Measurements from ENCODE around the gene DNAJB13. TPM values are rescaled to one million over a fixed set of nuclear protein-coding genes. Genes with fewer than 3 reads are reported as not detected.

The DNAJB13 gene
- total RNA-seq, 2 experiments from 2014 or later: 0.47 TPM; not detected in 1

- Mint-ChIP-seq H3K27me3 (no peaks in the 10 kb centered on the region), H3K27ac (peak overlapping the region; percentile 67), H3K36me3 (peaks cover 15% of the 10 kb centered on the region), H3K4me1 (peaks cover 39% of the 10 kb centered on the region), H3K9me3 (no peaks in the 10 kb centered on the region), H3K4me3 (no peak overlapping the region)
- DNase-seq (no peak), ATAC-seq (ENCODE audit: low read depth) (no peak)
- POLR2A ChIA-PET: interaction anchor here (1.2 to 4.8 kb wide), 2 partner anchors 19 to 22 kb away, joined by 3 to 56 read pairs; partner anchors contain the start of gene UCP2
Observed at GRCh38 chr11:74001822-74002286, 51.0 kb downstream of the DNAJB13 start.

GRCh38 chr11:74002832-74003231 is 52.0 kb downstream of the DNAJB13 start:
- H3K4me3 Mint-ChIP-seq: no peak overlapping the region
- no peaks in the 10 kb centered on the region for H3K27me3 Mint-ChIP-seq
- ATAC-seq (ENCODE audit: low read depth): no peak
- no peak overlapping the region for H3K27ac Mint-ChIP-seq
- no peak for DNase-seq
- H3K9me3 Mint-ChIP-seq: no peaks in the 10 kb centered on the region
- peaks cover 15% of the 10 kb centered on the region for H3K36me3 Mint-ChIP-seq
- peaks cover 32% of the 10 kb centered on the region for H3K4me1 Mint-ChIP-seq
- POLR2A ChIA-PET: interaction anchor here (4.8 kb wide), 1 partner anchor 23 kb away, joined by 56 read pairs; no protein-coding TSS in a partner anchor

DNA sequence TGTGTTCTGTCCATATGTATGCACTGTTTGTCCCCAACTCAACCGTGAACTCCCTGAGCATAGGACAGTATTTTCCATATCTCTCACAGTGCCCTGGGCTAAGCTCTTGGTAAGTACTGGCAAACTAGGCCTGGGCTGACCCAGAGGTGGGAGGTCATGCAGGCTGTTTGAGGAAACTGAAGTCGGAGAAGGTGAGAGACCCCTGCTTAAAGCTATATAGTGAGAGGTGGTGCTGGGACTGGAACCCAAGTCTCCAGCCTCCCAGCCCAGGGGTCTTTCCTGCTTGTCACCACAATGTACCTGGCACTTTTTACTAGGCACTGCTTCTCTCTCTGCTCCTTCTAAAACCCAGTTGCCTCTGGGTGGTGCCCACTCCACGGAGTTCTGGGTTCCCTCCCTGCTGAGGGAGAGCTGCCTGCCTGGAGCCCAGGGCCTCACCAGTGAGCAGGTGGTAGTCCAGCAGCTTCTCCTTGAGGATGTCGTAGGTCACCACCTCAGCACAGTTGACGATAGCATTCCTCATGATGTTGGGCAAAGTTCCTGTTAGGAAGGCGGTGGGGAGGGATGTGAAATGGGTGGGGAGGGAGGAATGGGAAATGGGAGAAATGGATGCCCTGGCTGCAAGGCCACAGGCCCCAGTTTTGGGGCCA is 53.3 kb downstream of the DNAJB13 start:
- no peaks in the 10 kb centered on the region for H3K27me3 Mint-ChIP-seq
- H3K9me3 Mint-ChIP-seq: no peaks in the 10 kb centered on the region
- H3K4me1 Mint-ChIP-seq: peaks cover 34% of the 10 kb centered on the region
- POLR2A ChIA-PET: interaction anchor here (1.0 to 4.8 kb wide), 8 partner anchors 8 to 114 kb away, joined by 3 to 62 read pairs (median 14); partner anchors contain the start of gene UCP2
- H3K4me3 Mint-ChIP-seq: peak overlapping the region; percentile 25
- peak overlapping the region; percentile 69 for H3K27ac Mint-ChIP-seq
- peaks cover 17% of the 10 kb centered on the region for H3K36me3 Mint-ChIP-seq
- ATAC-seq (ENCODE audit: low read depth) (no peak), DNase-seq (no peak)

DNA sequence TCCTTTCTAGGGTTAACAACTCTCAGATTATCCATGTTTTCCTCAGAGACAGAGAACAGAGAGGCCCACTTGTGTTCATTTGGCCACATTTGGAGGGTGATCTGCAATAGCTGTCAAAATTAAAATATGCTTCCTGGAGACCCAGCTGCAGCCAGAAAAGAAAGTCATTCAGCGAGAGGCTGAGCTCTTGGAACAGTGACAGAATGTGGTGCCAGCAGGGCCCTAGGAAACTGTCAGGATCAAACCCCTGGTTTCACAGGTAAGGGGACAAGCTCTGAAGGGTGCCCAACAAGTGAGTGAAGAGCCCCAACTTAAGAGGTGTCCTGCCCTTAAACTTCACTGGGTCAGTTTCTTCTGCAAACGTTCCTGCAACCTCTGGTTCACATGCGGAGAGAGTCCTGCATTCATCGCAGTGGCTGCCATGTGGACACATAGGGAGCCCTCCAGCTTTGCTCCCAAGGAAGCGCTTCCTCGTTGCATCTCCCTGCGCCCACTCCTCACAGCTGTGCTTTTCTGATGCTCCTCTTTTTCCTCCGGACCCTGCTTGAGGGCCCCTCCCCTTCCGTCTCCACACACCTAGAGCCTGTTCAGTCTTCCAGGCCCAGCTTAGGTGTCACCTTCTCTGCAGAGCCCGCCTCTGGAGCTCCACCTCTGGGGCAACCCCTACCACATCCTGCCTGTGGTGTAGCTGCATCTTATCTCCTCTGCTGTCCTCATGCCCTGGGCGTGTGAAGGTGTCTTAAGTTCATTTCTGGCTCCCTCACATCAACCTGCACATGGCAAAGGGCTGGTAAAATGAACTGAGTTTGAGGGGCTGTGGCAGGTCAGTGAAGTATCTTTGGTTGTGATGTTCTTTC is 54.2 kb downstream of the DNAJB13 start:
- Mint-ChIP-seq H3K4me3 (peak overlapping the region; percentile 77), H3K27ac (peak overlapping the region; percentile 96), H3K36me3 (peaks cover 17% of the 10 kb centered on the region), H3K27me3 (no peaks in the 10 kb centered on the region), H3K4me1 (peaks cover 36% of the 10 kb centered on the region), H3K9me3 (no peaks in the 10 kb centered on the region)
- peak; percentile 79 for DNase-seq
- peak; percentile 99 for ATAC-seq (ENCODE audit: low read depth)
- POLR2A ChIA-PET: interaction anchor here (1.0 to 4.8 kb wide), 13 partner anchors 9 to 165 kb away, joined by 3 to 62 read pairs (median 7); partner anchors contain the start of genes C2CD3, PPME1 and UCP2

GRCh38 chr11:74005721-74006517 is 55.1 kb downstream of the DNAJB13 start:
- no peak for DNase-seq
- H3K4me3 Mint-ChIP-seq: peak overlapping the region; percentile 77
- POLR2A ChIA-PET: interaction anchor here (1.0 to 4.8 kb wide), 12 partner anchors 10 to 165 kb away, joined by 3 to 62 read pairs (median 8); partner anchors contain the start of genes C2CD3, PPME1 and UCP2
- peak overlapping the region; percentile 96 for H3K27ac Mint-ChIP-seq
- no peaks in the 10 kb centered on the region for H3K27me3 Mint-ChIP-seq
- peaks cover 21% of the 10 kb centered on the region for H3K36me3 Mint-ChIP-seq
- peaks cover 45% of the 10 kb centered on the region for H3K4me1 Mint-ChIP-seq
- H3K9me3 Mint-ChIP-seq: no peaks in the 10 kb centered on the region
- ATAC-seq (ENCODE audit: low read depth): no peak

GRCh38 chr11:74006743-74007304 is 56.0 kb downstream of the DNAJB13 start:
- DNase-seq (no peak), ATAC-seq (ENCODE audit: low read depth) (no peak)
- Mint-ChIP-seq H3K9me3 (no peaks in the 10 kb centered on the region), H3K4me1 (peaks cover 54% of the 10 kb centered on the region), H3K27ac (peak overlapping the region; percentile 47), H3K27me3 (no peaks in the 10 kb centered on the region), H3K4me3 (no peak overlapping the region), H3K36me3 (peaks cover 22% of the 10 kb centered on the region)
- POLR2A ChIA-PET: interaction anchor here (2.0 to 3.0 kb wide), 4 partner anchors 11 to 28 kb away, joined by 5 to 22 read pairs (median 13); partner anchors contain the start of gene UCP2

DNA sequence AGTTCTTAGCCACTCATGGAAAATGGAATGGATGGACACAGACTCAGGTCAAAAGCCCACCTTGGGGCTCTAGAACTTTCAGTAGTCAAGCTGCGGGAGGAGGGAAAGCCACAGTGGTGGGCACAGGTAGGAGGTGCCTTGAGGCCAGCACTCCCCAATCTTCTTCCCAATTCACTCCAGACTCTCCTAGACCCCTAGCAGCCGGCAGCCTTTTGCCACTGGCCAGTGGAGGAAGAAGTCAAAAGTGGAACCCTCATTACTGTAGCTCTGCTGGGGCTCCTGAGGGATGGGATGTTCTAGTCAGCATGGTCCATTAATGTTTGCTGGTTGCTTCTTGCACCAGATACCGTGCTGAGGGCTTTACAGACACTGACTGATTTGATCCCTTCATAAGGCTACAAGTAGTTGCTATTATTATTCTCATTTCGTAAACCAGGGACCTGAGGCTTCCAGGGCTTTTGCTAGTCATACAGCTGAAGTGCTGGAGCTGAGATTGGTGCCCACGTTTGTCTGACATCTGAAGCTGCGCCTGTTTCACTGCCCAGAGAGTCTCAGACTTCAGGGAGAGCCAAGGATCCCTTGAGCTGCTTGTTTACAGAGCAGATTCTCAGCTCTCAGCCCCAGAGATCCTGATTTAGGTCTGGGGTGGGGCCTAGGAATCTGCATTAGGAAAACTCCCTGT is 57.0 kb downstream of the DNAJB13 start:
- Mint-ChIP-seq H3K4me1 (peaks cover 60% of the 10 kb centered on the region), H3K36me3 (peaks cover 26% of the 10 kb centered on the region), H3K27ac (peak overlapping the region; percentile 3), H3K27me3 (no peaks in the 10 kb centered on the region), H3K9me3 (no peaks in the 10 kb centered on the region), H3K4me3 (no peak overlapping the region)
- no peak for DNase-seq
- no peak for ATAC-seq (ENCODE audit: low read depth)
- POLR2A ChIA-PET: interaction anchor here (1.7 to 3.0 kb wide), 6 partner anchors 10 to 29 kb away, joined by 4 to 22 read pairs (median 8); partner anchors contain the start of gene UCP2

DNA sequence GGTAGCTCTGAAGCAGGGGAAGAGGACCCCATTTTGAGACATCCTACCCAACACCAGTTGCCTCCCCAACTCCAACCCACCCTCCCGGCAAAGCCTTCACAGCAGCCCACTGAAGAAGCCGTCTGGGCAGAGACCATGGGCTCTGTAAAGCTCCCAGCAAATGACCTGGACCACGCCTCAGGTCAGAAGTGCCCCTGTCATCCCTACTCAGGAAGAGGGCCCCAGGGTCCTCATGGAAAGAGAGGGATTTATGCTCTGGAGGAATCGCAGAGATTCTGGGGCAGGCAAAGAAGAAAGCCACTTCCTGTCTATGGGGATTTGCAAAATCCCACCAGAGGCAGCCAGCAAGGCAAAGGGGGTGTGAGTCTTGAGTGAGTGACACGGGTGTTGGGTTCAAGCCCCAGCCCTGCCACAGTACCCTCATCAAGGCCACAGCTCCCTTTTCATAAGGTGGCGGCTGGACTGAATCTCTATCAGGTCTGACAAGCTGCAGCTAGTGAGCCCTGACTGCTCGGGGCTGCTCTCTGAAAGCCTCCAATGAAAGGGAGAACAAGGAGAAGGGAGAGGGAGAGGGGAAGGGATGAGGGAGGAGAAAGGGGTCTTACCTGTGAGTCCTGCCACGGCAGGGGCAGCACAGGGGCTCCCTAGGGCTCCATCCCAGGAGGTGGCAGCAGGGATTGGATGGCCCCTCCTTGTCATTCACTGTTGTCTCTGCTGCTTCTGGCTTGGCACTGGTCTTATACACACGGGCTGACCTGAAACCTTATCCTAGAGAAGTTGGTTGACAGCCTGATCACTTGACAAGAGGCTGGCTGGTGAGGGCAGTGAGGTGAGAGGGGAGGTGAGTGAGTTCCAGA is 57.8 kb downstream of the DNAJB13 start, which contains the start of gene UCP3:
Gene UCP3, minus strand, starts transcription at position 713 of the 857 bp plus-strand sequence. CDS start 2,043 bp downstream, outside the sequence.
- Mint-ChIP-seq H3K27me3 (no peaks in the 10 kb centered on the region), H3K4me3 (peak within 1 kb of the TSS; percentile 34), H3K27ac (peak within 1 kb of the TSS; percentile 82), H3K36me3 (peaks cover 20% of the 10 kb centered on the region), H3K4me1 (peaks cover 58% of the 10 kb centered on the region), H3K9me3 (no peaks in the 10 kb centered on the region)
- POLR2A ChIA-PET: interaction anchor here (1.7 to 3.0 kb wide), 6 partner anchors 11 to 30 kb away, joined by 4 to 22 read pairs (median 8); partner anchors contain the start of gene UCP2
- DNase-seq: no peak
- no peak for ATAC-seq (ENCODE audit: low read depth)

DNA sequence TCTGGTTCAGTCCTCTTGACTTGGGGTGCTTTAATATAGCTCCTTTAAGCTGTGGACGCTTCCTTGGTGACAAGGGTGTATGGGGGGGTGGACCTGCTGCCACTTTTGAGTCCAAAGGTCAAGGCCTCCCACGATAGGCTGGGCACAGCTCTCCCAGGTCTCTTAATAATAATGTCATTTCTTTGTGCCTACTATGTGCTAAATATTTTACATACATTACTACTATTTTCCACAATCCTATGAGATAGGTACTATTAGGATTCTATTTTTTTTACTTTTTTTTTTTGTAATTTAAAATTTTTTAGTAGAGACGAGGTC is 58.4 kb downstream of the DNAJB13 start:
- Mint-ChIP-seq H3K4me3 (no peak overlapping the region), H3K27me3 (no peaks in the 10 kb centered on the region), H3K9me3 (no peaks in the 10 kb centered on the region), H3K36me3 (peaks cover 16% of the 10 kb centered on the region), H3K4me1 (peaks cover 54% of the 10 kb centered on the region), H3K27ac (no peak overlapping the region)
- ATAC-seq (ENCODE audit: low read depth) (no peak), DNase-seq (no peak)
- POLR2A ChIA-PET: interaction anchor here (1.7 to 3.0 kb wide), 5 partner anchors 11 to 29 kb away, joined by 4 to 22 read pairs (median 11); partner anchors contain the start of gene UCP2

DNA sequence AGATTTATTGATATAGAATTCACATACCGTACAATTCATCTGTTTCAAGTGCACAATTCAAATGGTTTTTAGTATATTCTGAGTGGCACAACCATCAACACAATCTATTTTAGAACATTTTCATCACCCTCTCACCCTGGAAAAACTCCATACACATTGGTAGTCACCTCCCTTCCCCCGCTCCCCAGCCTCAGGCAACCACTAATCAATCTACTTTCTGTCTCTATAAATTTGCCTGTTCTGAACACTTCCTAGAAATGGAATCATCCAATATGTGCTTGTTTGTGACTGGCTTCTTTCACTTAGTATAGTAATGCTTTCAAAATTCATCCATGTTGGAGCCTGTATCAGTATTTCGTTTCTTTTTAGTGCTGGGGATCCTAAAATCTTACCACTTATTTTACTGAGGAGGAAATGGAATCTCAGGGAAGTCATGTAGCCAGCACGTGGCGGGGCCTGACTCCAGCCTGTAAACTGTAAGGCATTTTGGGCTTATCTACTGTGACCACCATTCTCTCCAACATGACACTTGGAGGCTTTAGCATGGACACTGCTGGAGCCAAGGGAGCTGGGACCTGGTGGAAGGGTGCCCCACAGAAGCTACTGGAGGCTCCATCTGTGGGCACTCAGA is 59.0 kb downstream of the DNAJB13 start:
- peaks cover 53% of the 10 kb centered on the region for H3K4me1 Mint-ChIP-seq
- ATAC-seq (ENCODE audit: low read depth) (no peak), DNase-seq (no peak)
- H3K27ac Mint-ChIP-seq: peak overlapping the region; percentile 0
- H3K27me3 Mint-ChIP-seq: no peaks in the 10 kb centered on the region
- POLR2A ChIA-PET: interaction anchor here (1.3 to 3.0 kb wide), 4 partner anchors 12 to 27 kb away, joined by 4 to 22 read pairs (median 12); partner anchors contain the start of gene UCP2
- H3K4me3 Mint-ChIP-seq: no peak overlapping the region
- H3K9me3 Mint-ChIP-seq: no peaks in the 10 kb centered on the region
- H3K36me3 Mint-ChIP-seq: peaks cover 16% of the 10 kb centered on the region

Measured in activated naive CD8-positive, alpha-beta T cell treated with anti-CD3 and anti-CD28 coated beads, Interleukin-2, amount 10 ng/mL, durations not matched to agents 7 days and 5 days (primary cell).